ENCODE results near the gene BMPR1B. TPM values are rescaled to one million over a fixed set of nuclear protein-coding genes. Genes with fewer than 3 reads are reported as not detected.

BMPR1B gene
- total and polyA plus RNA-seq, 2 of the 8 experiments (the other 6 are each of a cell fraction or from before 2014, with no cell fraction given): 0.14 to 1.1 TPM

DNA sequence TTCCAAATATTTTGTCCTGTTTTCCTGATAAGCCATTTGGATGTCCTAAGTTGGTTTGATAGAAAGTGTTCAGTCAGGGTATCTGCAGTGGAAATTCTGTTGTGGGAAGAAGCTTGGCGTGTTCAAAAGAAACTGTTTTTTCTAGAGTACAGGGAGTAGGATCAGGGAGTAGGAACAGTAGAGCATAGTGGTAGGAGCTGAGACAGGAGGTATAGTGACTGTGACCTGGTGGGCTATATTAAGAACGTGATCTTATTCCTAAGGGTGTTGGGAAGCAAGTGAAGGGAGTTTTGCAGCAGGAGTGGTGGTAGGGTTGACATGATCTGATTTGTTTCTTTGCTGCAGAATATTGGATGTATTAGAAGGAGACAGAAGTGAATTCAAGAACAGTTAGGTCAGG lies 348.2 kb downstream of the BMPR1B start:
- no peaks in the 10 kb centered on the region for H3K79me1 ChIP-seq (ENCODE audit: low read depth, low read length)
- H3K18ac ChIP-seq (ENCODE audit: extremely low read depth, low read length): no peak overlapping the region
- no peak overlapping the region for H3K14ac ChIP-seq (ENCODE audit: insufficient read length)
- POLR2A ChIA-PET (ENCODE audit: partially characterized antibody): interaction anchor here (0.6 kb wide), 1 partner anchor 480 kb away, joined by 3 read pairs; no protein-coding TSS in a partner anchor
- no peaks in the 10 kb centered on the region; the same call in 1 of the 2 replicates for H3K23me2 ChIP-seq (ENCODE audit: low read depth, low read length)
- no peak overlapping the region for H2BK12ac ChIP-seq (ENCODE audit: low read depth, low read length)
- H4K8ac ChIP-seq (ENCODE audit: extremely low read depth, insufficient read depth, low read length): no peak overlapping the region
- CTCF ChIA-PET (ENCODE audit: partially characterized antibody): interaction anchor here (0.9 to 3.7 kb wide), 4 partner anchors 9 to 447 kb away, joined by 3 to 10 read pairs (median 4); no protein-coding TSS in a partner anchor
- no peak overlapping the region for H2BK5ac ChIP-seq (ENCODE audit: low read depth, low read length)
- no peak overlapping the region for H2BK15ac ChIP-seq (ENCODE audit: low read length)
- H3K4me3 ChIP-seq (ENCODE audit: extremely low read depth in 1 of 4, insufficient read depth in 2 of 4, low read depth in 3 of 4, low read length in 4 of 4): no peak overlapping the region
- no peak overlapping the region for H2BK120ac ChIP-seq (replicated peaks; ENCODE audit: low read depth, low read length)
- H2AK5ac ChIP-seq (ENCODE audit: low read depth, low read length): no peak overlapping the region
- no peak overlapping the region for H3K4ac ChIP-seq (replicated peaks; ENCODE audit: insufficient read length, low read depth, low read length)
- no peaks in the 10 kb centered on the region for H3K27me3 ChIP-seq (replicated peaks in 1 of 4; ENCODE audit: control insufficient read depth in 3 of 4, extremely low read depth in 1 of 4, insufficient read depth in 3 of 4, low read length in 3 of 4)
- H3K56ac ChIP-seq (replicated peaks; ENCODE audit: insufficient read length, low read depth, low read length): no peak overlapping the region
- H3K9me3 ChIP-seq (ENCODE audit: insufficient read depth in 2 of 2, low read depth in 1 of 2, low read length in 1 of 2): no peaks in the 10 kb centered on the region
- H4K91ac ChIP-seq (replicated peaks; ENCODE audit: insufficient read length, low read length): no peak overlapping the region
- H2AFZ ChIP-seq (ENCODE audit: low read length): no peak overlapping the region
- no peaks in the 10 kb centered on the region for H3K4me1 ChIP-seq (replicated peaks in 1 of 4; ENCODE audit: control insufficient read depth in 3 of 4, insufficient read depth in 4 of 4, low read length in 3 of 4)
- H4K20me1 ChIP-seq (replicated peaks in 1 of 2; ENCODE audit: control insufficient read depth in 1 of 2, insufficient read depth in 2 of 2, low read length in 2 of 2): no peaks in the 10 kb centered on the region
- WGBS, 2 experiments (ENCODE audit: extremely low coverage in 1 of 2, insufficient coverage in 1 of 2, insufficient read length in 1 of 2, insufficient replicate concordance in 2 of 2, low coverage in 1 of 2, low lambda C conversion rate in 2 of 2, missing lambda C conversion rate in 1 of 2): 79% methylated on average over 2 of the region's 2 CpGs; no CpG with 5 or more reads in 1 of the 2 experiments
- peak overlapping the region in 1 of 4 experiments; percentile 34; a peak in 1 of 7 replicates for H3K9ac ChIP-seq (replicated peaks in 1 of 4; ENCODE audit: extremely low read depth in 1 of 4, low read depth in 3 of 4, low read length in 3 of 4)
- FAIRE-seq (no peak), DNase-seq (ENCODE audit: low read depth in 1 of 2, low spot score in 2 of 2) (no peak)
- H3K79me2 ChIP-seq (ENCODE audit: control insufficient read depth in 1 of 2, insufficient read depth in 2 of 2, low read length in 2 of 2): no peaks in the 10 kb centered on the region
- no peak overlapping the region for H2BK20ac ChIP-seq (ENCODE audit: low read length)
- no peak overlapping the region for H3K4me2 ChIP-seq (ENCODE audit: insufficient read depth in 1 of 2, low read depth in 2 of 2, low read length in 2 of 2)
- no peaks in the 10 kb centered on the region; a peak in 1 of 8 replicates for H3K36me3 ChIP-seq (ENCODE audit: control insufficient read depth in 2 of 4, insufficient read depth in 4 of 4, low read length in 3 of 4)
- no peak overlapping the region for H3K27ac ChIP-seq (ENCODE audit: low read depth, low read length)
- H3K23ac ChIP-seq (ENCODE audit: insufficient read length): no peak overlapping the region
- no peak overlapping the region for H4K5ac ChIP-seq (ENCODE audit: insufficient read length, low read depth, low read length)
- no peak for TF ChIP-seq HDAC2 (IDR thresholded peaks at IDR 0.05; ENCODE audit: borderline replicate concordance in 1 of 2, low read depth in 2 of 2, low read length in 2 of 2)
- no peak for TF ChIP-seq SP2 (IDR thresholded peaks at IDR 0.05; ENCODE audit: low read length)
- TF ChIP-seq EP300 (IDR thresholded peaks at IDR 0.05; ENCODE audit: borderline replicate concordance in 1 of 2, low read depth in 2 of 2, low read length in 2 of 2): no peak
- TF ChIP-seq RXRA (IDR thresholded peaks at IDR 0.05; ENCODE audit: insufficient read depth, low read depth, low read length): no peak
- TF ChIP-seq RFX5 (IDR thresholded peaks at IDR 0.05; ENCODE audit: borderline replicate concordance, low read depth, low read length): no peak
- TF ChIP-seq SP1 (IDR thresholded peaks at IDR 0.05; ENCODE audit: low read depth, low read length): no peak
- TF ChIP-seq, protein P1, sequence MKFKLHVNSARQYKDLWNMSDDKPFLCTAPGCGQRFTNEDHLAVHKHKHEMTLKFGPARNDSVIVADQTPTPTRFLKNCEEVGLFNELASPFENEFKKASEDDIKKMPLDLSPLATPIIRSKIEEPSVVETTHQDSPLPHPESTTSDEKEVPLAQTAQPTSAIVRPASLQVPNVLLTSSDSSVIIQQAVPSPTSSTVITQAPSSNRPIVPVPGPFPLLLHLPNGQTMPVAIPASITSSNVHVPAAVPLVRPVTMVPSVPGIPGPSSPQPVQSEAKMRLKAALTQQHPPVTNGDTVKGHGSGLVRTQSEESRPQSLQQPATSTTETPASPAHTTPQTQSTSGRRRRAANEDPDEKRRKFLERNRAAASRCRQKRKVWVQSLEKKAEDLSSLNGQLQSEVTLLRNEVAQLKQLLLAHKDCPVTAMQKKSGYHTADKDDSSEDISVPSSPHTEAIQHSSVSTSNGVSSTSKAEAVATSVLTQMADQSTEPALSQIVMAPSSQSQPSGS (IDR thresholded peaks at IDR 0.05; ENCODE audit: low read length): no peak
- no peak for TF ChIP-seq GTF2F1 (IDR thresholded peaks at IDR 0.05; ENCODE audit: borderline replicate concordance, low read depth, low read length)
- no peak for TF ChIP-seq RBBP5 (IDR thresholded peaks at IDR 0.05; ENCODE audit: borderline replicate concordance, low read depth, low read length)
- no peak for TF ChIP-seq SAP30 (IDR thresholded peaks at IDR 0.05; ENCODE audit: insufficient read depth, insufficient replicate concordance, low read length)
- TF ChIP-seq SIX5 (IDR thresholded peaks at IDR 0.05; ENCODE audit: low read depth, low read length): no peak
- no peak for TF ChIP-seq KDM5A (IDR thresholded peaks at IDR 0.05; ENCODE audit: low read length)

All from H1 (cell line).